ENCODE measurements around the gene HOXA6. TPM values are rescaled to one million over a fixed set of nuclear protein-coding genes. Genes with fewer than 3 reads are reported as not detected.

The HOXA6 gene
- total RNA-seq, 1 donor from 2014 or later, result 0.80 TPM

GRCh38 chr7:27111751-27112277, 35.8 kb downstream of the HOXA6 start:
- no peak for DNase-seq (ENCODE audit: low read depth)

DNA sequence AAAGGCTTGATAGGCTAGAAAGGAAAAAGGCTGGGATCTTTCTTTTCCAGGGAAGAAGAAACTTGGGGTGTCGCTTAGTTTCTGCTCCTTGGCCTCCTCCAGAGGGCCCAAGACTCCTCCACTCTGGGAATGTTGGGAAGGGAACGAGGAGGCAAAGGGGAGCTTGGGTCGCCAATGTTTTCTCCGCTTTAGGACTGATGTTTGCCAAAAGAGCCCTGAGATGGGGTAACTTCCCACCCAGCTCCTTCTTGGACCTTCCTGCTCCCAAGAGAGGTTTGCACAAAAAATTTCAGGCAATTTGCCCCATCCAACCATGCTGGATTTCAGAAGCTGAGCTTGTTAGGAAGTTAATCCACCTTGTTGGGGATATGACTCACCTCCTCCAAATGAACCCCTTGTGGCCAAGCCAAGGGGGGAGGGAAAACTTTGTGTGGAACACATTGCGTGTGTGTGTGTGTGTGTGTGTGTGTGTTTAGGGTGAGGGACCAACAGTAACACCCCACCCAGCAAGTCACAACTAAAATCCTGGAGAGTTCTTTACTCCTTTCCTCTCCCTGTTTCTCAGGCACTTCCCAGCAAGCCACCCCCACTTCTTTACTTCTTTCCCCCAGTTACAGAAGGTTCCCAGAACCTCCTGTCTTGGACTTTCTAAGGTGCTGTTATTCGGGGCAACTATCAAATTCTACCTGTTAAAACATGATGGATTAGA, 36.4 kb downstream of the HOXA6 start:
- DNase-seq (ENCODE audit: low read depth), result peak; percentile 45

DNA sequence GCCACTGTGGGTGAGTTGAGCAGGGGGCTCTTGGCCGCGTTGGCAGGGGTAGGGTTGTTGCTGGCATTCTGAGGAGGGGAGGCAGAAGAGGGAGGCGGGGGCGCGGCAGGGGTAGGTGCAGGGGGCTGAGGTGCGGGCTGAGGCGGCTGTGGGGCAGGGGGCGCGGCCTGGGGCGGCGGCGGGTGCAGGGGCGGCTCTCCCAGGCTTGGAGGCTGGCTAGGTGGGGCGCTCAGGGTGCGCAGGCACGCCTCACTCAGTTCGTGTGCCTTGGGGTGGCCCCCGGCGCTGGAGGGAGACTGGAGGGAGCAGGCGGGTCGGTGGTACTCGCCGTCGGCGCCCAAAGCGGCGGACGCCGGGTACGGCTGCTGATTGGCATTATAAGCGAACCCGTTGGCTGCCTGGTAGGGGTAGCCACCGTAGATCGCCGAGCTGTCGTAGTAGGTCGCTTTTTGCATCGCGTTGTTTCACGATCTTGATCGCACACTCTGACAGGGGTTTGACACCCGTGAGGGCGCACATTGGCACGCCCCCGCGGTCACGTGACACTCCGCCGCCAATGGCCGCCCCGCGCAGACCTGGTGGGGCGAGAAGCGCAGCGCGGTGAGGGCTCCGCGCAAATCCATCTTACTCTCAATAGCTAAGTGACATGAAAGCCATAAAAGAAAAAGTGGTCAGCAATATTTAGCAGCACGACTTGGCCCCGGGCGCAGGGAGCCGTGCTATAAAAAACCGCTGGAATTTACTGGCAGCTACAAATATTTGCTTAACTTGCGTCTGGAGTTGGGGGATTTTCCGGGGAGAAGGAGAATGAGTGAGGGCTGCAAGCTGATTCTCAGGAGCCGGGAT, 37.2 kb downstream of the HOXA6 start:
- peak; percentile 39 for DNase-seq (ENCODE audit: low read depth)

DNA sequence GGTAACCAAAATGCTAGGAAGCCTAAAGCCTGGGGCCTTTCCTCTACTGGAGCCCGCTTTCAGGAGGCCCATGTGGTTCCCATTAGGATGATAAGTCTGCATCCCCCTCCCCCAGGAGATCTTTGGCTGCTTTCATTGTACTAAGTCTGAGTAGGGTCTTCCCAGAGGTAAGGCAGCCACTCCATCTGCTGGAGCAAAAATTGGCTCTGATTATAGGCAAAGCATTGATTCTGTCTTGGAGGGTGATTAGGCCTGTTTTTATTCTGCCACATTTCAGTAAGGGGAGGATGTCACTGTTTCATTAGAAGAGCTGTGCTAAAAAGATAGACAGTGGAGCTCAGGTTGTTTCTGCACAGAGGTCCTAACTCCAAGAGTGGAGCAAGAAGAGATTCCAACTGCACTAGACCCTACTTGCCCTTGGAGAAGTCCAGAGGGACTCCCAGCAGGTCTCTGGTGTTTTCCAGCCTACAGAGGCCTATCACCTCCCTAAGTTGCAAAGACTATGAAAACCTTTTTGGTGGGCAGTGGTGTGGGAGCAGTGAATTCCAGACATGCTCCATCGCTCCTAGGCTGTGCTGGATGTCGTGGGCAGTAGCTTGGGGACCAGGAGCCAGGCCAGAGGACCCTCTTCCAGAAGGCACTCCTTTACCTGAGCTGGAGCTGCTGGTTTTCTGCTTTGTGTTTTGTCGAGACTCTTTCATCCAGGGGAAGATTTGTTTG, 37.9 kb downstream of the HOXA6 start:
- no peak for DNase-seq (ENCODE audit: low read depth)

GRCh38 chr7:27108390-27109127, 39.0 kb downstream of the HOXA6 start:
- DNase-seq (ENCODE audit: low read depth), result no peak

DNA sequence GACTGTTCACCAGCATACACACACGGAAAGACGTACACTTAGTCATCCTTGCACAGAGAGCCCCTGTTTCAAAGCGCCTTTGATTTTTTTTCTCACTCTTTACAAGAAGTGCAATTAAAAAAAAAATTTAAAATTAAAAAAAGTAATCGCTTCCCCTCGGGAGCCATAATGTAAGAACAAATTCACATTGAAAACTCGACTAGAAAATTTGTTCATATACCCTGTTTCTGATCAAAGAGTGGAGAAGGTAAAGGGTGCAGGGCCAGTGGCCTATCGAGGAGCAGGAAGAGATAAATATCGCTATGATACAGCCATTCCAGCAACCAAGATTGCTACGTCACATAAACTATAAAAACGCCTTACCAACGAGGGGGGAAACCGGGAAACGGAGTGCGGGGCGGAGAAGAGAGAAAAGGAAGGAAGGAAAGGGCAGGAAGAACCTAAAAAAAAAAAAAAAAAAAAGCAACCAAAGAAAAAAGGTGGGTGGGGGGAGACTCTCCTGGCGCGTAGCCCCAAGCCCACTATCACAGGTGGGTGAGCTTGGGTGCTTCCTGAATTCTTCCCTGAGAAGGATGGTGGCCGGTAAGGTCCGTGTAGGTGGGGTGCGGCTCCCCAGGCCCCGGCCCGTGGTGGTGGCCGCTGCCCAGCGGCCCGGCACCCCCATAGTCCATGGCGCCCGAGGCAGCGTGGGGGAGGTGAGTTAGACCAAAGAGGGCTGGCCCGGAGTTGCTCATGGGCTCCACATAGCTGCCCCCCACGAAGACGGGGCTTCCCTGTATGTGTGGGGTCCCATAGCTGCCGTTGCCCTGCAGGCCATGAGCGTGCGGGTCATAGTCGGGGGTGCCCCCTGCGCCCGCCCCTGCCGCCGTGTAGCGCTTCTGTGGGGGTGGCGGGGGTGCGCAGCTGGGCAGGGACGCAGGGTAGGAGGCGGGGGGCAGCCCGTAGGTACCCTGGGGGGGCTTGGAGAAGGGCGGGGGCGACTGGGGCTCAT, 39.9 kb downstream of the HOXA6 start:
- DNase-seq (ENCODE audit: low read depth), result no peak

DNA sequence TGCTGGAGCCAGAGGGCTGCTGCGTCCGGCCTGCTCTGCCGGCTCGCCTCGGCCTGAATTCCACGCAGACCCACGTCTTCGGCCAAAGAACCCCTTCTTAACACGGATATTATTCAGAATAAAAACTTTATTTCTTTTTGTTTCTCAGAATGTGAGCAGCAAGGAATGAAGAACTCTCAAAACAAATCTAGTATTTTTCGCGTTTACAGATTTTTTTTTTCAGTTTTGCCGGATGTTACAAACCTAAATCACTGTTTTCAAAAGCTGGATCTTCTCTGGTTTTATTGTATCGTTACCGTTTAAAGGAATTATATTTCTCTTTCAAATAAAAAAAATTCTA, 40.7 kb downstream of the HOXA6 start:
- DNase-seq (ENCODE audit: low read depth), result no peak

DNA sequence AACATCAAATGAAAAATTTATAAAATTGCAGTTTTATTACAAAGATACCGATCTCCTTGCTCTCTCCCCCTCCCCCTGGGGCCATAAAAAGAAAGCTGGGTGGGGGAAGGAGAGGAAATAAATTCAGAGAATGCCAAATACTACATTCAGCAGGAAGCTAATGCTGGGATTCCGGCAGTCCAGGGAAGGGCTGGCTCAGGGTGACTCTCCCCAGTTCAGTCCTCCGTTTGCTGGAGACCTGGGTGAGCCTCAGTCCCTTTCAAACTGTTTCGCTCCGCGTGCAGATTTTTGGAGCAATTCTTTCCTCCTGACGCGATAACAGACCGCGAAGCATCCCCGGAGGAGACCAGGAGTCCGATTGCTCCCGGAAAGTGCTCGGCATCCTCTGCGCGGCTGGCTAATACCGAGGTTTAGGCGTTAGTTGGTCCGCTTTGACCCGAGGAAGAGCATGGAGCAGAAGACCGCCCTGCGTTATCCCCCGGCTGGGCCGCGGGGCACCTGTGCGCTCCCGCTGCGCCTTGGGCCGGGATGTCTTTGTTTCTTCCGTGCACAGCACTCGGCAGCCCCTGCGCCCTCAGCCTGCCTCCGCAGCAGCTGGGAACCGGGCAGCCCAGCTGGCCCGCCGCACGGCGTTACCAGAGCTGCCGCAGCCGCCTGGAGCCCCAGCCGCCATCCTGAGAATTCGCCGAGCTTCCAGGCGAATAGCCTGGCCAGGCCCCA, 41.2 kb downstream of the HOXA6 start:
- DNase-seq (ENCODE audit: low read depth), result peak; percentile 89

DNA sequence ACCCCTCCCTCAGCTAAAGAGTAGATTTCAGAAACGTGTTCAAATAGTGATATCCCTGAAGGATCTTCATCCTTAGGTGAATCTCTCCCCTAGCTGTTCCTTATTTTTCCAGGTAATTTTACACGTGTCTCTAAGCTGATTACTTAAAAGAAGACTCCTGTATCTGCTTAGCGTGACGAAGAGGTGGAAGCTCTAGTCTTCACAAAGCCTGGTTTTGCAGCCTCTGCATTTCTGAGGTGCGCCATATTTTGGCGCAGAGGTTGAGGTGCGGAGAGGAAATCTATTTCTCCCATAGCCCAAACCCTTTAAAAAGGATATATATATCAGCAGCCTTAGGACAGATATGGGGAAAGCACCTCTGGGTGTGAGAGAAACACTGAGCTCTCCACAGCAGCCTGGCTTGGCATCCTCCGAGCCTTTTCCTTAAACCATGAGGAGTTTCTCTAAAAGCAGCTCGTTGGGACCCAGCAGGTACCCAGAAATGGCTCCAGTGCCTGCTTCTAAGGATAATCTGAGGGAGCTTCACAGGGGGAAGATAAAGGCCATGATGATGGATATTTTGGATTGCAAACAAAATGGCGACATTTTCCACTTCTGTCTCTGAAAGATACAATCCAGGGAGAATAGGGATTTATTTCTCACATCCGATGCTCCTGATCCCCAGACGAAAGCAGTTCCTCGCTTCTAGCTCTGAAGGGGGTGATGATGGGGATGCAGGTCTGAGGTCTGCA, 42.1 kb downstream of the HOXA6 start:
- no peak for DNase-seq (ENCODE audit: low read depth)

DNA sequence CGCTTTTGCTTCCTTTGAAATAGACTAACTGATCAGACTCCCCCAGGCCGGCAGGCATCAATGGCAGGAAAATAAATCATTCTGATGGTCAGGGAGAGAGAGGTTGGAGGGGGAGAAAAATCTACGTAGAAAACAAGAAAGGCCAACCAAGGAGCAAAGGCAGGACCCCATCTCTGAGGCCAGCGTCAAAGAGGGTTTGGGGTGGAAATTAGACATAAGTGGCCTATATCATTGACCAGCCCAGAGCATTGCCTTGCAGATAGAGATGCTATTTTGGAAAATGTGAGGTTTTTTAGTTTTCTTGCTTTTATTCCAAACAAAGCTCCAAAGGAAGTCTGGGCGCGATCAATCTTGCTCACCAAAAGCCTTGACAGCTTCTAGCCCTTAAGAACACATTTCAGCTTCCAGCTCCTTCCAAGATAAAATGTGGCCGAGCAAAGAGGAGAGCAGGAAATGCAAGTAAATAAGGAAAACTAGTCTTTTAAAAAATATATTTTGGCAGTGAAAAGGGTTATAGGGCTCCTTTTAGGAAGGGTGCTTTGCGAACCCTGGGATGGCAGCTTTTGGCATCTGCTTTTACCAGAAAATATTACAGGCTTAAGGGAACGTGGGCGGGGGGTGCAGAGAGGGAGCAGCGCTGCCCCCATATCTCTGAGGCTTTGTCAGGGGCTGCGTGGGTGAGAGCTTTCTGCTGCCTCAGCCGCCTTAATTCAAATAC, 43.1 kb downstream of the HOXA6 start:
- DNase-seq (ENCODE audit: low read depth), result no peak

GRCh38 chr7:27103489-27104226, 43.9 kb downstream of the HOXA6 start:
- no peak for DNase-seq (ENCODE audit: low read depth)

- DNase-seq (ENCODE audit: low read depth), result no peak
These were observed 44.8 kb downstream of the HOXA6 start, which contains the start of gene HOXA2 for GRCh38 chr7:27102581-27103442. Gene HOXA2, minus strand, starts transcription at chr7:27102683. Its CDS starts 183 bp downstream, at chr7:27102500.

DNA sequence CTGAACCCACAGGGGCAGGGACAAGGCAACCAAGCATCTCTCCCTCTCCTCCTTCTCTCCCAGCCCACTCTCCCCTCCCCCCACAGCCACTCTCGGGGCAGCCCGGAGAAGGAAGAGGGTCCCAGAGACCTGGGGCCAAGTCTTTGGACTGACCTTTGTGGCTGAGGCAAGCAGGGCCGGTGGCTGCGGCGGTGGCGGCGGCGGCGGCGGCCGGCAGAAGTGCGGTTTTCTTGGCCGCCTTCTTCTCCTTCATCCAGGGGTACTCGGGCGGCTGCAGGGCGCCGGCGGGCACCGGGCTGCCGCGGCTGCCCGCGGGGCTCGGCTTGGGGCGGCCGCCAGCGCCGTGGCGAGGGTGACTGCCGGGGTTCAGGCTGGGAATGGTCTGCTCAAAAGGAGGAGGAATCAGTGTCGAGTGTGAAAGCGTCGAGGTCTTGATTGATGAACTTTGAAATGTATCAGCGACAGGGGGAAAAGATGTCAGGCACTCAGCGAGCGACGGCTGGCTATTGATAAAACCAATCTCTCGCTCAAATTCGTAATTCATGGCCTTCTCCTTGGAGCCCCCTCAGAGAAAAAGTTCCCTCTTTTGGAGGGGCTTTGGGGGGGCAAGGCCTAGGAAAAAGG, 45.5 kb downstream of the HOXA6 start:
- no peak for DNase-seq (ENCODE audit: low read depth)

DNA sequence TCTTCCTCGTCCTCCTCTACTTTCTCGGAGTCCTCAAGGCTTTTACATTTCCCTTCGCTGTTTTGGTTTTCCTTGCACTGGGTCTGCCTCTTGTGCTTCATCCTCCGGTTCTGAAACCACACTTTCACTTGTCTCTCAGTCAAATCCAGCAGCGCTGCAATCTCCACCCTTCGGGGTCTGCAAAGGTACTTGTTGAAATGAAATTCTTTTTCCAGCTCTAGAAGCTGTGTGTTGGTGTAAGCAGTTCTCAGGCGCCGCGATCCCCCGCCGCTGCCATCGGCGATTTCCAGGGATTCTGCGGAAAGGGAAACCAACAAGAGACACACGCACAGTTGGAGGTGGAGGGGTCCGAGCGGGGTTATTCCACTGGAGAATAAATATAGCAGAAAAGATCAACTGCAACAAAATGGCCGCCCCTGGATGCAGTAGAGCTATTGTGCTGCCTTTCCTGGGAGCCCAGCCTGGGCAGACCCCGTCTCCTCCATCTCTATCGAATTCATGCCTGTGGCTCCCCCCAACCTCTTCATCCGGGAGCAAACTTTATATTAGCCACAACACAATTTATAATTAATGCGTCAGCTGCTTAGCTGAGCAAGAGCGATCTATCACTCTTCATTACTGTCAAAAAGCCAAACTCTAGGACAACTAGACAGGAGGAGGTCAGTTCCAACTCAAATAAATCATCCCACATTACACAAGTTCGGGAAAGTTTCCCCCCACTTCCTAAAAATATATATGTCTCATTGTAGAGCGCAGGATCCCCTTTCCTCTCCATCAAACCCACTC, 46.2 kb downstream of the HOXA6 start:
- DNase-seq (ENCODE audit: low read depth), result no peak

DNA sequence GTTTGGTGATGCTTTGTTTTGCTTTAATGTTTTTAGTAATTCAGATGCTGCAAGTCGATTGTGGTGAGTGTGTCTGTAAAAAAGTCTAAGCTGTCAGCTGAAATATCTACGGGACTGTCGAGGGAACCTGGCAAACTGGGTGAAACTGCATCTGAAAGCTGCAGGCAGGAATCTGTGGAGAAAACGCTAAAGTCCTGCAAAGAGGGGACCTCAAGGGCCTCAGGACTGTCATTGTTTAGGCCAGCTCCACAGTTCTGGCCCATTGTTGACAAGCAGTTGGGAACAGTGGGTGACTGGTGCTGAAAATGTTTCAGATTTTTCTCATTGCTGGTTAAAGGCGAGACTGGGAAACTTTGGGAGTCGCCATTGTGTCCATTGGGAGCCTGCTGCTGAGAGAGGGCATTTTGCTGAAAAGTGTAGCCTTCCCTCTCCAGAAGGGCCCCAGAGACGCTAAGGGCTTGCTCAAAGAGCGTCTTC, 46.8 kb downstream of the HOXA6 start:
- no peak for DNase-seq (ENCODE audit: low read depth)
